Fibroblast of mammary gland (primary cell): ENCODE data around the gene COBL.

Experiments
- DNase-seq: peaks from one replicate; pipeline ENCODE4 v3.0.0-alpha.2; 2010; ENCODE audit warnings: low read depth
- H3K4me3 ChIP-seq: 2 replicates; pipeline ENCODE4 v1.5.1; 2011; ENCODE audit warnings: low read depth, mild to moderate bottlenecking, low read length, moderate library complexity; ENCODE audit not compliant: control insufficient read depth
- TF ChIP-seq, protein P1 (sequence below): conservative IDR thresholded peaks from 2 replicates; pipeline ENCODE4 v1.5.1; 2011; ENCODE audit warnings: low read depth, low read length, inconsistent platforms; ENCODE audit not compliant: control insufficient read depth, insufficient read depth

The COBL gene

GRCh38 chr7:51354434-51354833, 37.8 kb upstream of the COBL start:
- no peak for DNase-seq
- no peak overlapping the region for H3K4me3 ChIP-seq
- TF ChIP-seq, protein P1, sequence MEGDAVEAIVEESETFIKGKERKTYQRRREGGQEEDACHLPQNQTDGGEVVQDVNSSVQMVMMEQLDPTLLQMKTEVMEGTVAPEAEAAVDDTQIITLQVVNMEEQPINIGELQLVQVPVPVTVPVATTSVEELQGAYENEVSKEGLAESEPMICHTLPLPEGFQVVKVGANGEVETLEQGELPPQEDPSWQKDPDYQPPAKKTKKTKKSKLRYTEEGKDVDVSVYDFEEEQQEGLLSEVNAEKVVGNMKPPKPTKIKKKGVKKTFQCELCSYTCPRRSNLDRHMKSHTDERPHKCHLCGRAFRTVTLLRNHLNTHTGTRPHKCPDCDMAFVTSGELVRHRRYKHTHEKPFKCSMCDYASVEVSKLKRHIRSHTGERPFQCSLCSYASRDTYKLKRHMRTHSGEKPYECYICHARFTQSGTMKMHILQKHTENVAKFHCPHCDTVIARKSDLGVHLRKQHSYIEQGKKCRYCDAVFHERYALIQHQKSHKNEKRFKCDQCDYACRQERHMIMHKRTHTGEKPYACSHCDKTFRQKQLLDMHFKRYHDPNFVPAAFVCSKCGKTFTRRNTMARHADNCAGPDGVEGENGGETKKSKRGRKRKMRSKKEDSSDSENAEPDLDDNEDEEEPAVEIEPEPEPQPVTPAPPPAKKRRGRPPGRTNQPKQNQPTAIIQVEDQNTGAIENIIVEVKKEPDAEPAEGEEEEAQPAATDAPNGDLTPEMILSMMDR, result no peak

- no peak overlapping the region for H3K4me3 ChIP-seq
- TF ChIP-seq, protein P1, result no peak
- DNase-seq, result no peak
Observed at GRCh38 chr7:51352174-51353100, 35.8 kb upstream of the COBL start.

GRCh38 chr7:51351661-51352060, 35.1 kb upstream of the COBL start:
- peak; percentile 77 for DNase-seq
- H3K4me3 ChIP-seq, result no peak overlapping the region
- TF ChIP-seq, protein P1, result no peak

GRCh38 chr7:51350546-51350896, 33.9 kb upstream of the COBL start:
- H3K4me3 ChIP-seq, result no peak overlapping the region
- TF ChIP-seq, protein P1, result no peak
- DNase-seq, result no peak

GRCh38 chr7:51349820-51350545, 33.4 kb upstream of the COBL start:
- TF ChIP-seq, protein P1, result no peak
- H3K4me3 ChIP-seq, result no peak overlapping the region
- DNase-seq, result no peak

- TF ChIP-seq, protein P1, result no peak
- no peak overlapping the region for H3K4me3 ChIP-seq
- DNase-seq, result no peak
Observed at GRCh38 chr7:51346126-51346525, 29.5 kb upstream of the COBL start.
